ENCODE measurements around the gene MTCH1. TPM values are rescaled to one million over a fixed set of nuclear protein-coding genes. Genes with fewer than 3 reads are reported as not detected.
A peak's percentile ranks its signal among the peaks of the same experiment; 100 is the strongest.

MTCH1 gene
- total and polyA plus RNA-seq, 9 of the 15 experiments (the other 6 are each of a cell fraction or from before 2014, with no cell fraction given), result 7.9 to 161 (median 118) TPM

DNA sequence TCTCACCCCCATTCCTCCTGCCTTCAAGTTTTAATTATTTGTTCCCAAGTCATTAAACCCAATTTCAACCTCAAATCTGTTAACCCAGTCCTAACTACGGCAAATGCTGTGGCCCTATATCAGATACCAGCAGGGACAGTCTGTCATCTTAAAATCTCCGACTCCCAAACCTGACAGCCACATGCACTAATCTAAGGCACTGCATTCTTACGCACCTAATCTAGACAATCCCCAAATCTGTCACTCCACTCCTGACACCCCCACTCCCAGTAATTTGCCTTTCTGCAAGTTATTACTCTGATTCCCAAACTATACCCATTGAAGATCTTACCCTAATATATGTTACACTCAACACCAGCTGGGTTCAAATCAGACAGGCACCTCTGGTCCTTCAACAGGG is 2.5 kb downstream of the MTCH1 start:
- Histone ChIP-seq H2AFZ (ENCODE audit: low read depth, low read length) (no peak overlapping the region), H3K9me3 (replicated peaks; ENCODE audit: control insufficient read depth, insufficient read depth, low read depth, low read length) (no peaks in the 10 kb centered on the region), H3K9ac (ENCODE audit: insufficient read depth in 1 of 2, low read depth in 2 of 2, low read length in 2 of 2) (peak overlapping the region in 1 of 2 experiments; percentile 16; a peak in 1 of 4 replicates), H3K27ac (ENCODE audit: extremely low read depth, low read depth, low read length) (no peak overlapping the region), H3K79me2 (ENCODE audit: control insufficient read depth, insufficient read depth, low read length) (peaks cover 78% of the 10 kb centered on the region), H3K36me3 (ENCODE audit: control insufficient read depth, insufficient read depth, low read length) (peaks cover 54% of the 10 kb centered on the region), H4K20me1 (replicated peaks; ENCODE audit: control insufficient read depth, insufficient read depth, low read length) (peaks cover 47% of the 10 kb centered on the region), H3K9me1 (ENCODE audit: control insufficient read depth, insufficient read depth, low read length) (peaks cover 11% of the 10 kb centered on the region), H3K27me3 (ENCODE audit: control insufficient read depth in 2 of 2, insufficient read depth in 2 of 2, low read length in 2 of 2) (no peaks in the 10 kb centered on the region), H3K4me2 (ENCODE audit: insufficient read depth, low read length) (no peak overlapping the region), H3K4me1 (replicated peaks in 1 of 2; ENCODE audit: control insufficient read depth in 2 of 2, insufficient read depth in 2 of 2, low read length in 2 of 2) (peaks cover 25 to 31% of the 10 kb centered on the region in 2 experiments), H3K4me3 (no peak overlapping the region)
- ChIA-PET POLR2A (no interaction called here), CTCF (ENCODE audit: low intra/inter-chr PET ratio) (no interaction called here)
- intact Hi-C loops (cut with micrococcal nuclease), result no loop called here
- DNase-seq (ENCODE audit: extremely low read depth in 1 of 4, low spot score in 3 of 4), result no peak
- no TSS peak for BruUV-seq (replicated peaks)
- no peak for ATAC-seq
- 33% methylated on average over 3 of the region's 3 CpGs for WGBS (ENCODE audit: insufficient coverage, low coverage, missing lambda C conversion rate)
- in situ Hi-C loops (cut with MboI), result no loop called here
- no peak for FAIRE-seq
- TF ChIP-seq TARDBP (IDR thresholded peaks at IDR 0.05) (no peak), EZH2 (IDR thresholded peaks at IDR 0.05; ENCODE audit: borderline replicate concordance, low read depth, low read length) (no peak), ILF3 (IDR thresholded peaks at IDR 0.05; ENCODE audit: borderline replicate concordance) (no peak), ZNF699 (CRISPR knock-in tag; IDR thresholded peaks at IDR 0.05; ENCODE audit: insufficient replicate concordance) (no peak), TAL1 (IDR thresholded peaks at IDR 0.05) (no peak), BRD4 (IDR thresholded peaks at IDR 0.05) (no peak), FOXA3 (CRISPR knock-in tag; conservative IDR thresholded peaks at IDR 0.05 in 1 of 2, IDR thresholded peaks at IDR 0.05 in 1 of 2) (no peak), UBTF (IDR thresholded peaks at IDR 0.05; ENCODE audit: borderline replicate concordance in 1 of 2, low read depth in 2 of 2, low read length in 2 of 2) (no peak), TCF3 (CRISPR knock-in tag; IDR thresholded peaks at IDR 0.05) (0 out of 2 replicates have a peak, but pooled peaks have one; percentile 25), HNRNPLL (IDR thresholded peaks at IDR 0.05; ENCODE audit: low read depth, low read length, poor library complexity, severe bottlenecking) (no peak), ARID4B (CRISPR knock-in tag; IDR thresholded peaks at IDR 0.05) (no peak), ZNF354B (CRISPR knock-in tag; IDR thresholded peaks at IDR 0.05) (no peak), MXI1 (IDR thresholded peaks at IDR 0.05; ENCODE audit: low read depth, low read length) (no peak), DLX4 (CRISPR knock-in tag; IDR thresholded peaks at IDR 0.05) (no peak), KLF16 (IDR thresholded peaks at IDR 0.05) (no peak)
